HCT116 (cell line): ENCODE data around the gene CACNA2D3. TPM values are rescaled to one million over a fixed set of nuclear protein-coding genes. Genes with fewer than 3 reads are reported as not detected.

Experiments
- ATAC-seq: fragments of 200-7000 bp; cut with Tn5 transposase; 2 replicates; pipeline ENCODE4 v1.9.1; 2020; ENCODE audit warnings: mild to moderate bottlenecking, moderate library complexity
- BruUV-seq: library from RNA; stranded (reverse); fragments of 400-500 nt; replicated peaks from 2 replicates; lab custom pipeline; 2021; lab: Mats Ljungman, UMichigan
- CTCF ChIA-PET: fragments of 300-600 bp; sonication (Branson Sonifier 250); formaldehyde crosslinking; loops from one replicate; lab custom pipeline; 2021; ENCODE audit warnings: antibody characterized with exemption; lab: Charles Lee
- POLR2A ChIA-PET: fragments of 300-600, 350-600 bp; sonication (Branson Sonifier 250); formaldehyde crosslinking; loops from one replicate; lab custom pipeline; 2021; ENCODE audit warnings: antibody characterized with exemption; lab: Charles Lee
- RAD21 ChIA-PET, 2 experiments: fragments of 300-600 bp; sonication (Branson Sonifier 250); formaldehyde crosslinking; loops; one replicate each; lab custom pipeline; 2023; ENCODE audit warnings: low total read pairs in 2 of 2; ENCODE audit not compliant: uncharacterized antibody in 2 of 2, unreplicated experiment in 2 of 2, low non-redundant PET in 1 of 2; lab: Charles Lee
- DNase-seq: peaks from one replicate; pipeline ENCODE4 v3.0.0-alpha.2; 2010; ENCODE audit warnings: low read depth, low spot score
- H2AFZ ChIP-seq: fragments of 200-600 bp; shearing (Covaris generic), sonication (generic); 2 replicates; pipeline ENCODE4 v1.6.1; 2017; ENCODE audit warnings: low read depth, mixed run types, mixed read lengths, antibody characterized with exemption, low read length; ENCODE audit not compliant: poor library complexity, severe bottlenecking
- H3K27ac ChIP-seq: 2 replicates; pipeline ENCODE4 v1.5.1; 2012; ENCODE audit warnings: low read depth, low read length
- H3K27me3 ChIP-seq: fragments of 200-600 bp; sonication (generic); 2 replicates; pipeline ENCODE4 v1.6.1; 2016; ENCODE audit warnings: mixed run types, low read length, mixed read lengths; ENCODE audit not compliant: insufficient read depth
- H3K36me3 ChIP-seq, 2 experiments: fragments of 200-500 bp in 1 of 2; fragments of 200-600 bp in 1 of 2; sonication (Bioruptor generic) in 1 of 2; sonication (generic) in 1 of 2; 2 replicates each; pipeline versions ENCODE4 v1.5.1 to v1.6.1; 2014 to 2016; ENCODE audit warnings: low read length in 2 of 2, inconsistent platforms in 1 of 2, mixed read lengths in 1 of 2, mixed run types in 1 of 2; ENCODE audit not compliant: insufficient read depth in 2 of 2, control insufficient read depth in 1 of 2
- H3K4me1 ChIP-seq, 2 experiments: fragments of 200-600 bp in 1 of 2; sonication (generic) in 1 of 2; 2 replicates each; pipeline versions ENCODE4 v1.5.1 to v1.6.1; 2012 to 2017; ENCODE audit warnings: low read length in 2 of 2, inconsistent platforms in 1 of 2, mild to moderate bottlenecking in 1 of 2, mixed read lengths in 1 of 2, mixed run types in 1 of 2, moderate library complexity in 1 of 2; ENCODE audit not compliant: insufficient read depth in 2 of 2, control insufficient read depth in 1 of 2
- H3K4me2 ChIP-seq: fragments of 200-600 bp; sonication (generic); 2 replicates; pipeline ENCODE4 v1.6.1; 2017; ENCODE audit warnings: mixed run types, low read length, mixed read lengths
- H3K4me3 ChIP-seq, 2 experiments: fragments of 200-600 bp in 1 of 2; sonication (generic) in 1 of 2; replicated peaks in 1 of 2; 2 replicates each; pipeline ENCODE4 v1.5.1; 2011 to 2016; ENCODE audit warnings: low read length in 2 of 2, control low read depth in 1 of 2, low read depth in 1 of 2, mild to moderate bottlenecking in 1 of 2, mixed read lengths in 1 of 2, mixed run types in 1 of 2
- H3K79me2 ChIP-seq: fragments of 200-600 bp; sonication (generic); 2 replicates; pipeline ENCODE4 v1.6.1; 2017; ENCODE audit warnings: mild to moderate bottlenecking, mixed run types, low read length, moderate library complexity, mixed read lengths; ENCODE audit not compliant: insufficient read depth
- H3K9ac ChIP-seq: fragments of 200-600 bp; sonication (generic); 2 replicates; pipeline ENCODE4 v1.6.1; 2016; ENCODE audit warnings: low read length, mixed read lengths
- H3K9me2 ChIP-seq: fragments of 200-600 bp; sonication (generic), shearing (Covaris generic); 2 replicates; pipeline ENCODE4 v1.6.1; 2017; ENCODE audit warnings: mixed run types, mild to moderate bottlenecking, moderate library complexity; ENCODE audit not compliant: insufficient read depth
- H3K9me3 ChIP-seq, 2 experiments: fragments of 200-500 bp in 1 of 2; fragments of 200-600 bp in 1 of 2; sonication (Bioruptor generic) in 1 of 2; sonication (generic) in 1 of 2; 2 replicates each; pipeline ENCODE4 v1.6.1; 2014 to 2017; ENCODE audit warnings: low read length in 2 of 2, mixed read lengths in 2 of 2, inconsistent platforms in 1 of 2, low read depth in 1 of 2, mild to moderate bottlenecking in 1 of 2, mixed run types in 1 of 2, moderate library complexity in 1 of 2; ENCODE audit not compliant: control insufficient read depth in 1 of 2, insufficient read depth in 1 of 2
- H4K20me1 ChIP-seq: fragments of 200-600 bp; sonication (generic), shearing (Covaris generic); 2 replicates; pipeline ENCODE4 v1.6.1; 2017; ENCODE audit warnings: mixed run types, mild to moderate bottlenecking, moderate library complexity; ENCODE audit not compliant: insufficient read depth
- CEBPB ChIP-seq: IDR thresholded peaks from 2 replicates; pipeline ENCODE4 v1.6.1; 2012; ENCODE audit warnings: low read depth
- EGR1 ChIP-seq: IDR thresholded peaks from 2 replicates; pipeline ENCODE4 v1.6.1; 2012; ENCODE audit warnings: low read depth
- EZH2 ChIP-seq: fragments of 200-600 bp; sonication (generic); IDR thresholded peaks from 2 replicates; pipeline ENCODE4 v1.6.1; 2017; ENCODE audit warnings: antibody characterized with exemption, mixed run types
- SRF ChIP-seq: IDR thresholded peaks from 2 replicates; pipeline ENCODE4 v1.6.1; 2012; ENCODE audit warnings: low read depth
- ZNF274 ChIP-seq: fragments of 200-500 bp; sonication (Bioruptor generic); IDR thresholded peaks from 2 replicates; pipeline ENCODE4 v1.6.1; 2014; ENCODE audit warnings: mild to moderate bottlenecking, low read depth, low read length, inconsistent platforms
- intact Hi-C: fragments of 100-400 bp; cut with micrococcal nuclease; formaldehyde crosslinking; loops from 2 replicates; pipeline ENCODE4 v1.10.0; 2022
- total RNA-seq: library from RNA; stranded (reverse); gene quantifications from one replicate; pipeline ENCODE4 v1.2.1, GENCODE V29; 2021; ENCODE audit not compliant: unreplicated experiment

The CACNA2D3 gene
- total RNA-seq, 1 experiment from 2014 or later, result 0.20 TPM

- CTCF ChIA-PET, result no interaction called here
- no TSS peak for BruUV-seq
These were observed 118.0 kb downstream of the CACNA2D3 start for GRCh38 chr3:54240309-54240708.

GRCh38 chr3:54243056-54243931, 120.9 kb downstream of the CACNA2D3 start:
- Histone ChIP-seq H3K4me1 (no peaks in the 10 kb centered on the region), H3K79me2 (no peaks in the 10 kb centered on the region), H3K36me3 (no peaks in the 10 kb centered on the region), H3K27me3 (peaks cover 21% of the 10 kb centered on the region), H3K9me3 (no peaks in the 10 kb centered on the region), H4K20me1 (no peaks in the 10 kb centered on the region), H2AFZ (no peak overlapping the region), H3K27ac (no peak overlapping the region), H3K4me3 (no peak overlapping the region), H3K9ac (no peak overlapping the region), H3K4me2 (no peak overlapping the region), H3K9me2 (no peaks in the 10 kb centered on the region)
- no peak for TF ChIP-seq EGR1
- no peak for TF ChIP-seq CEBPB
- no peak for ATAC-seq
- intact Hi-C loops, result no loop called here
- no peak for DNase-seq
- RAD21 ChIA-PET, result no interaction called here
- no TSS peak for BruUV-seq
- CTCF ChIA-PET, result no interaction called here
- POLR2A ChIA-PET, result no interaction called here

More at GRCh38 chr3:54240309-54240708, 118.0 kb downstream of the CACNA2D3 start:
- no peak for DNase-seq
- H3K9ac ChIP-seq, result no peak overlapping the region
- no peak overlapping the region for H3K4me3 ChIP-seq
- no peaks in the 10 kb centered on the region for H3K79me2 ChIP-seq
- no peaks in the 10 kb centered on the region for H3K36me3 ChIP-seq
- no peak overlapping the region for H3K4me2 ChIP-seq
- no peak overlapping the region for H2AFZ ChIP-seq
- TF ChIP-seq EZH2 (no peak), ZNF274 (no peak), SRF (no peak)
- H3K9me2 ChIP-seq, result no peaks in the 10 kb centered on the region
- intact Hi-C loops, result no loop called here
- no peak overlapping the region for H3K27ac ChIP-seq
- H3K4me1 ChIP-seq, result no peaks in the 10 kb centered on the region
- no peaks in the 10 kb centered on the region for H3K9me3 ChIP-seq
- no peak for ATAC-seq
- no peaks in the 10 kb centered on the region for H4K20me1 ChIP-seq
- peaks cover 21% of the 10 kb centered on the region for H3K27me3 ChIP-seq
- ChIA-PET POLR2A (no interaction called here), RAD21 (no interaction called here)
